Astrocyte (in vitro differentiated cells and primary cell): ENCODE data around the gene DEPDC7. TPM values are rescaled to one million over a fixed set of nuclear protein-coding genes. Genes with fewer than 3 reads are reported as not detected.

Source experiments
- DNase-seq: peaks from one replicate; pipeline ENCODE4 v3.0.0-alpha.2; 2010; ENCODE audit warnings: low read depth
- FAIRE-seq: peaks from 2 replicates; lab custom pipeline; 2011; peaks lifted over from hg19 to GRCh38; lab: Jason Lieb, UNC
- H2AFZ ChIP-seq: 2 replicates; pipeline ENCODE4 v1.6.0; 2012; ENCODE audit warnings: low read depth, low read length, inconsistent platforms
- H3K27ac ChIP-seq: 2 replicates; pipeline ENCODE4 v1.5.1; 2011; ENCODE audit warnings: low read depth, low read length, inconsistent platforms
- H3K27me3 ChIP-seq: 2 replicates; pipeline ENCODE4 v1.6.0; 2011; ENCODE audit warnings: low read length, inconsistent platforms; ENCODE audit not compliant: insufficient read depth
- H3K36me3 ChIP-seq: 2 replicates; pipeline ENCODE4 v1.5.1; 2011; ENCODE audit warnings: low read length, inconsistent platforms; ENCODE audit not compliant: insufficient read depth
- H3K4me1 ChIP-seq: 2 replicates; pipeline ENCODE4 v1.5.1; 2011; ENCODE audit warnings: low read length, inconsistent platforms; ENCODE audit not compliant: insufficient read depth
- H3K4me2 ChIP-seq: 2 replicates; pipeline ENCODE4 v1.6.0; 2012; ENCODE audit warnings: low read length, inconsistent platforms
- H3K4me3 ChIP-seq: 2 replicates; pipeline ENCODE4 v1.5.1; 2011; ENCODE audit warnings: low read depth, mild to moderate bottlenecking, low read length, inconsistent platforms; ENCODE audit not compliant: insufficient read depth
- H3K79me2 ChIP-seq: 2 replicates; pipeline ENCODE4 v1.6.0; 2012; ENCODE audit warnings: mild to moderate bottlenecking, low read length, inconsistent platforms; ENCODE audit not compliant: insufficient read depth
- H3K9ac ChIP-seq: 2 replicates; pipeline ENCODE4 v1.6.0; 2012; ENCODE audit warnings: mild to moderate bottlenecking, low read length, inconsistent platforms
- H3K9me3 ChIP-seq: 2 replicates; pipeline ENCODE4 v1.5.1; 2012; ENCODE audit warnings: low read depth, mild to moderate bottlenecking, low read length, inconsistent platforms; ENCODE audit not compliant: insufficient read depth
- H4K20me1 ChIP-seq: 2 replicates; pipeline ENCODE4 v1.6.0; 2012; ENCODE audit warnings: low read length, inconsistent platforms; ENCODE audit not compliant: insufficient read depth
- H3K27ac Mint-ChIP-seq: one replicate; pipeline ENCODE4 v1.8.0; 2021; ENCODE audit warnings: mild to moderate bottlenecking, mixed read lengths; ENCODE audit not compliant: unreplicated experiment
- H3K27me3 Mint-ChIP-seq: one replicate; pipeline ENCODE4 v1.8.0; 2021; ENCODE audit warnings: low read depth, mixed read lengths; ENCODE audit not compliant: unreplicated experiment
- H3K36me3 Mint-ChIP-seq: one replicate; pipeline ENCODE4 v1.8.0; 2021; ENCODE audit warnings: low read depth, mixed read lengths; ENCODE audit not compliant: unreplicated experiment
- H3K4me1 Mint-ChIP-seq: one replicate; pipeline ENCODE4 v1.8.0; 2021; ENCODE audit warnings: low read depth, mixed read lengths; ENCODE audit not compliant: unreplicated experiment
- H3K4me3 Mint-ChIP-seq: one replicate; pipeline ENCODE4 v1.8.0; 2021; ENCODE audit warnings: mild to moderate bottlenecking, moderate library complexity, mixed read lengths; ENCODE audit not compliant: unreplicated experiment
- H3K9me3 Mint-ChIP-seq: one replicate; pipeline ENCODE4 v1.8.0; 2021; ENCODE audit warnings: mild to moderate bottlenecking, mixed read lengths; ENCODE audit not compliant: unreplicated experiment
- EZH2 ChIP-seq: IDR thresholded peaks from 2 replicates; pipeline ENCODE4 v1.6.1; 2012; ENCODE audit warnings: mild to moderate bottlenecking, low read length, inconsistent platforms; ENCODE audit not compliant: insufficient read depth
- total RNA-seq: library from RNA; stranded (reverse); gene quantifications from 2 replicates; pipeline ENCODE4 v1.2.1, GENCODE V29; 2021
- TF ChIP-seq, protein P1 (sequence below): IDR thresholded peaks from 2 replicates; pipeline ENCODE4 v1.5.1; 2011; ENCODE audit warnings: low read depth, mild to moderate bottlenecking, inconsistent platforms, low read length, moderate library complexity; ENCODE audit not compliant: insufficient read depth

DEPDC7 gene
- total RNA-seq, 1 donor from 2014 or later: 3.7 TPM

DNA sequence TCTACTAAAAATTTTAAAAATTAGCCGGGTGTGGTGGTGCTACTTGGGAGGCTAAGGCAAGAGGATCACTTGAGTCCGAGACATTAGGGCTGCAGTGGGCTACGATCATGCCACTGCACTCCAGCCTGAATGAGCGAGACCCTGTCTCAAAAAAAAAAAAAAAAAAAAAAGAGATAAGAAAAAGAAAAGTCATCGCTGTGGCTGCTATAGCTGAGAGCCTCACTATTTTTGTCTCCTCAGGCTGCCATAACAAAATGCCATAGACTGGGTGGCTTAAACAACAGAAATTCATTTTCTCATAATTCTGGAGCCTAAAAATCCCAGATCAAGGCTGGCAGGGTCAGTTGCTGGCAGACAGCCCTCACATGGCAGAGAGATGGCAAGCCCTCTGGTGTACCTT lies 30.1 kb upstream of the DEPDC7 start:
- no peak overlapping the region for H3K4me3 Mint-ChIP-seq
- H3K27ac ChIP-seq: no peak overlapping the region
- DNase-seq (no peak), FAIRE-seq (no peak)
- no peak overlapping the region for H2AFZ ChIP-seq
- H3K79me2 ChIP-seq: no peaks in the 10 kb centered on the region
- H3K27me3 Mint-ChIP-seq: no peaks in the 10 kb centered on the region
- H3K27ac Mint-ChIP-seq: no peak overlapping the region
- H3K36me3 Mint-ChIP-seq: peaks cover 3% of the 10 kb centered on the region
- H4K20me1 ChIP-seq: no peaks in the 10 kb centered on the region
- peaks cover 7% of the 10 kb centered on the region for H3K4me1 Mint-ChIP-seq
- H3K27me3 ChIP-seq: no peaks in the 10 kb centered on the region
- no peak overlapping the region for H3K9ac ChIP-seq
- no peaks in the 10 kb centered on the region for H3K9me3 ChIP-seq
- TF ChIP-seq, protein P1, sequence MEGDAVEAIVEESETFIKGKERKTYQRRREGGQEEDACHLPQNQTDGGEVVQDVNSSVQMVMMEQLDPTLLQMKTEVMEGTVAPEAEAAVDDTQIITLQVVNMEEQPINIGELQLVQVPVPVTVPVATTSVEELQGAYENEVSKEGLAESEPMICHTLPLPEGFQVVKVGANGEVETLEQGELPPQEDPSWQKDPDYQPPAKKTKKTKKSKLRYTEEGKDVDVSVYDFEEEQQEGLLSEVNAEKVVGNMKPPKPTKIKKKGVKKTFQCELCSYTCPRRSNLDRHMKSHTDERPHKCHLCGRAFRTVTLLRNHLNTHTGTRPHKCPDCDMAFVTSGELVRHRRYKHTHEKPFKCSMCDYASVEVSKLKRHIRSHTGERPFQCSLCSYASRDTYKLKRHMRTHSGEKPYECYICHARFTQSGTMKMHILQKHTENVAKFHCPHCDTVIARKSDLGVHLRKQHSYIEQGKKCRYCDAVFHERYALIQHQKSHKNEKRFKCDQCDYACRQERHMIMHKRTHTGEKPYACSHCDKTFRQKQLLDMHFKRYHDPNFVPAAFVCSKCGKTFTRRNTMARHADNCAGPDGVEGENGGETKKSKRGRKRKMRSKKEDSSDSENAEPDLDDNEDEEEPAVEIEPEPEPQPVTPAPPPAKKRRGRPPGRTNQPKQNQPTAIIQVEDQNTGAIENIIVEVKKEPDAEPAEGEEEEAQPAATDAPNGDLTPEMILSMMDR: no peak
- TF ChIP-seq EZH2: no peak
- H3K4me3 ChIP-seq: no peak overlapping the region
- H3K36me3 ChIP-seq: no peaks in the 10 kb centered on the region
- H3K9me3 Mint-ChIP-seq: peaks cover 8% of the 10 kb centered on the region
- no peak overlapping the region for H3K4me2 ChIP-seq
- no peaks in the 10 kb centered on the region for H3K4me1 ChIP-seq

GRCh38 chr11:32987851-32988250 lies 27.8 kb upstream of the DEPDC7 start:
- peaks cover 7% of the 10 kb centered on the region for H3K4me1 Mint-ChIP-seq
- Histone ChIP-seq H2AFZ (no peak overlapping the region), H3K9ac (no peak overlapping the region), H4K20me1 (no peaks in the 10 kb centered on the region), H3K27ac (no peak overlapping the region), H3K4me2 (no peak overlapping the region), H3K79me2 (no peaks in the 10 kb centered on the region), H3K9me3 (no peaks in the 10 kb centered on the region), H3K27me3 (no peaks in the 10 kb centered on the region), H3K4me3 (no peak overlapping the region), H3K4me1 (no peaks in the 10 kb centered on the region), H3K36me3 (no peaks in the 10 kb centered on the region)
- H3K4me3 Mint-ChIP-seq: no peak overlapping the region
- no peaks in the 10 kb centered on the region for H3K27me3 Mint-ChIP-seq
- no peak for TF ChIP-seq EZH2
- TF ChIP-seq, protein P1: no peak
- FAIRE-seq: no peak
- peaks cover 3% of the 10 kb centered on the region for H3K36me3 Mint-ChIP-seq
- H3K9me3 Mint-ChIP-seq: peaks cover 14% of the 10 kb centered on the region
- H3K27ac Mint-ChIP-seq: no peak overlapping the region
- no peak for DNase-seq

- no peaks in the 10 kb centered on the region for H3K79me2 ChIP-seq
- H3K27ac ChIP-seq: no peak overlapping the region
- TF ChIP-seq EZH2: no peak
- TF ChIP-seq, protein P1: no peak
- peaks cover 12% of the 10 kb centered on the region for H3K9me3 Mint-ChIP-seq
- no peak overlapping the region for H2AFZ ChIP-seq
- FAIRE-seq (no peak), DNase-seq (no peak)
- H3K27me3 ChIP-seq: no peaks in the 10 kb centered on the region
- peaks cover 3% of the 10 kb centered on the region for H3K36me3 Mint-ChIP-seq
- H3K9ac ChIP-seq: no peak overlapping the region
- H3K4me2 ChIP-seq: no peak overlapping the region
- H3K27ac Mint-ChIP-seq: no peak overlapping the region
- no peaks in the 10 kb centered on the region for H3K27me3 Mint-ChIP-seq
- H3K4me3 Mint-ChIP-seq: no peak overlapping the region
- no peaks in the 10 kb centered on the region for H3K4me1 ChIP-seq
- no peaks in the 10 kb centered on the region for H4K20me1 ChIP-seq
- no peaks in the 10 kb centered on the region for H3K36me3 ChIP-seq
- H3K9me3 ChIP-seq: no peaks in the 10 kb centered on the region
- no peak overlapping the region for H3K4me3 ChIP-seq
- no peaks in the 10 kb centered on the region for H3K4me1 Mint-ChIP-seq
Observed at GRCh38 chr11:32990481-32990880, 25.2 kb upstream of the DEPDC7 start.
